Nephron progenitor cell (in vitro differentiated cells): Measurements from ENCODE around the gene ITIH5.
"Not testable (repeated sequence)": the region's sequence is repeated elsewhere in the genome, so short reads cannot be mapped to it uniquely, and the experiment has no call there.

Source experiments
- DNase-seq: peaks from one replicate; pipeline ENCODE4 v3.0.0; 2021
- H3K27ac Mint-ChIP-seq: 2 replicates; pipeline ENCODE4 v1.8.0; 2021; ENCODE audit warnings: mild to moderate bottlenecking, moderate library complexity, mixed read lengths
- H3K27me3 Mint-ChIP-seq: 2 replicates; pipeline ENCODE4 v1.8.0; 2021; ENCODE audit warnings: mild to moderate bottlenecking, low read depth, mixed read lengths; ENCODE audit not compliant: poor library complexity
- H3K36me3 Mint-ChIP-seq: 2 replicates; pipeline ENCODE4 v1.8.0; 2021; ENCODE audit warnings: low read depth, mixed read lengths
- H3K4me1 Mint-ChIP-seq: 2 replicates; pipeline ENCODE4 v1.8.0; 2021; ENCODE audit warnings: mixed read lengths
- H3K4me3 Mint-ChIP-seq: 2 replicates; pipeline ENCODE4 v1.8.0; 2021; ENCODE audit warnings: mild to moderate bottlenecking, moderate library complexity, mixed read lengths
- H3K9me3 Mint-ChIP-seq: 2 replicates; pipeline ENCODE4 v1.8.0; 2021; ENCODE audit warnings: mild to moderate bottlenecking, moderate library complexity, mixed read lengths
- CTCF ChIP-seq: fragments of 200-600 bp; sonication (generic); IDR thresholded peaks from 2 replicates; pipeline ENCODE4 v1.5.0; 2021; ENCODE audit warnings: antibody characterized with exemption

ITIH5 gene

GRCh38 chr10:7657552-7657951, 9.2 kb downstream of the ITIH5 start:
- no peaks in the 10 kb centered on the region for H3K4me1 Mint-ChIP-seq
- no peak for DNase-seq
- H3K27ac Mint-ChIP-seq: no peak overlapping the region
- TF ChIP-seq CTCF: no peak
- H3K9me3 Mint-ChIP-seq: no peaks in the 10 kb centered on the region
- H3K36me3 Mint-ChIP-seq: no peaks in the 10 kb centered on the region
- no peak overlapping the region for H3K4me3 Mint-ChIP-seq
- peaks cover 36% of the 10 kb centered on the region for H3K27me3 Mint-ChIP-seq

- peaks cover 33% of the 10 kb centered on the region for H3K27me3 Mint-ChIP-seq
- not testable (repeated sequence) for DNase-seq, H3K9me3 Mint-ChIP-seq, H3K27ac Mint-ChIP-seq, H3K4me3 Mint-ChIP-seq, H3K4me1 Mint-ChIP-seq, H3K36me3 Mint-ChIP-seq
These were observed 9.7 kb downstream of the ITIH5 start for GRCh38 chr10:7657079-7657478.

- Mint-ChIP-seq H3K27me3 (peaks cover 36% of the 10 kb centered on the region), H3K4me3 (no peak overlapping the region), H3K27ac (no peak overlapping the region), H3K4me1 (no peaks in the 10 kb centered on the region), H3K9me3 (no peaks in the 10 kb centered on the region), H3K36me3 (no peaks in the 10 kb centered on the region)
- TF ChIP-seq CTCF: no peak
- no peak for DNase-seq
These were observed 14.8 kb downstream of the ITIH5 start for GRCh38 chr10:7651853-7652470.

- DNase-seq: no peak
- Mint-ChIP-seq H3K36me3 (no peaks in the 10 kb centered on the region), H3K4me1 (no peaks in the 10 kb centered on the region), H3K9me3 (no peaks in the 10 kb centered on the region), H3K27ac (no peak overlapping the region), H3K27me3 (peaks cover 44% of the 10 kb centered on the region), H3K4me3 (no peak overlapping the region)
- no peak for TF ChIP-seq CTCF
These were observed 17.0 kb downstream of the ITIH5 start for GRCh38 chr10:7649673-7650300.

- peaks cover 37% of the 10 kb centered on the region for H3K27me3 Mint-ChIP-seq
- TF ChIP-seq CTCF: no peak
- H3K4me3 Mint-ChIP-seq: no peak overlapping the region
- H3K27ac Mint-ChIP-seq: no peak overlapping the region
- no peaks in the 10 kb centered on the region for H3K4me1 Mint-ChIP-seq
- no peaks in the 10 kb centered on the region for H3K36me3 Mint-ChIP-seq
- no peaks in the 10 kb centered on the region for H3K9me3 Mint-ChIP-seq
- DNase-seq: no peak
These were observed 19.6 kb downstream of the ITIH5 start for GRCh38 chr10:7647062-7647664.

- H3K36me3 Mint-ChIP-seq: no peaks in the 10 kb centered on the region
- peaks cover 30% of the 10 kb centered on the region for H3K27me3 Mint-ChIP-seq
- peaks cover 16% of the 10 kb centered on the region for H3K9me3 Mint-ChIP-seq
- H3K4me1 Mint-ChIP-seq: no peaks in the 10 kb centered on the region
- no peak overlapping the region for H3K27ac Mint-ChIP-seq
- TF ChIP-seq CTCF: no peak
- no peak for DNase-seq
- no peak overlapping the region for H3K4me3 Mint-ChIP-seq
These were observed 24.2 kb downstream of the ITIH5 start for GRCh38 chr10:7642491-7643011.
